Measurements from ENCODE around the gene SFT2D1.
"Not testable (repeated sequence)": the region's sequence is repeated elsewhere in the genome, so short reads cannot be mapped to it uniquely, and the experiment has no call there.

The SFT2D1 gene

GRCh38 chr6:166364456-166364855 is 22.1 kb upstream of the SFT2D1 start:
- DNase-seq (ENCODE audit: low read depth in 2 of 2, low spot score in 1 of 2), result no peak

- DNase-seq (ENCODE audit: low read depth in 2 of 2, low spot score in 1 of 2), result not testable (repeated sequence)
These were observed 20.1 kb upstream of the SFT2D1 start for GRCh38 chr6:166362427-166362826.

- DNase-seq (ENCODE audit: low read depth in 2 of 2, low spot score in 1 of 2), result no peak
These were observed 18.7 kb upstream of the SFT2D1 start for GRCh38 chr6:166361077-166361429.

GRCh38 chr6:166360243-166361076 is 18.1 kb upstream of the SFT2D1 start:
- no peak for DNase-seq (ENCODE audit: low read depth in 2 of 2, low spot score in 1 of 2)

- no peak for DNase-seq (ENCODE audit: low read depth in 2 of 2, low spot score in 1 of 2)
These were observed 13.2 kb upstream of the SFT2D1 start for GRCh38 chr6:166355552-166355951.

GRCh38 chr6:166354965-166355364 is 12.6 kb upstream of the SFT2D1 start:
- no peak for DNase-seq (ENCODE audit: low read depth in 2 of 2, low spot score in 1 of 2)

- no peak for DNase-seq (ENCODE audit: low read depth in 2 of 2, low spot score in 1 of 2)
These were observed 11.8 kb upstream of the SFT2D1 start for GRCh38 chr6:166354143-166354542.

GRCh38 chr6:166353507-166353906 is 11.2 kb upstream of the SFT2D1 start:
- DNase-seq (ENCODE audit: low read depth in 2 of 2, low spot score in 1 of 2), result no peak

GRCh38 chr6:166352923-166353322 is 10.6 kb upstream of the SFT2D1 start:
- DNase-seq (ENCODE audit: low read depth in 2 of 2, low spot score in 1 of 2), result no peak

- DNase-seq (ENCODE audit: low read depth in 2 of 2, low spot score in 1 of 2), result no peak
These were observed 9.5 kb upstream of the SFT2D1 start for GRCh38 chr6:166351715-166352285.

GRCh38 chr6:166348305-166348949 is 6.1 kb upstream of the SFT2D1 start:
- no peak for DNase-seq (ENCODE audit: low read depth in 2 of 2, low spot score in 1 of 2)

- no peak for DNase-seq (ENCODE audit: low read depth in 2 of 2, low spot score in 1 of 2)
These were observed 4.6 kb upstream of the SFT2D1 start for GRCh38 chr6:166346965-166347364.

- DNase-seq (ENCODE audit: low read depth in 2 of 2, low spot score in 1 of 2), result no peak
These were observed 4.1 kb upstream of the SFT2D1 start for GRCh38 chr6:166346449-166346848.

- DNase-seq (ENCODE audit: low read depth in 2 of 2, low spot score in 1 of 2), result not testable (repeated sequence)
These were observed 3.3 kb upstream of the SFT2D1 start for GRCh38 chr6:166345672-166346071.

GRCh38 chr6:166344921-166345320 is 2.6 kb upstream of the SFT2D1 start:
- DNase-seq (ENCODE audit: low read depth in 2 of 2, low spot score in 1 of 2), result not testable (repeated sequence)

- DNase-seq (ENCODE audit: low read depth in 2 of 2, low spot score in 1 of 2), result no peak
These were observed 1.9 kb upstream of the SFT2D1 start for GRCh38 chr6:166344240-166344639.

- no peak for DNase-seq (ENCODE audit: low read depth in 2 of 2, low spot score in 1 of 2)
These were observed 774 bp upstream of the SFT2D1 start for GRCh38 chr6:166343150-166343487.

- DNase-seq (ENCODE audit: low read depth in 2 of 2, low spot score in 1 of 2), result no peak
These were observed 382 bp downstream of the SFT2D1 start for GRCh38 chr6:166341977-166342348.

- no peak for DNase-seq (ENCODE audit: low read depth in 2 of 2, low spot score in 1 of 2)
These were observed 881 bp downstream of the SFT2D1 start for GRCh38 chr6:166341464-166341863.

- no peak for DNase-seq (ENCODE audit: low read depth in 2 of 2, low spot score in 1 of 2)
These were observed 3.5 kb downstream of the SFT2D1 start for GRCh38 chr6:166338854-166339253.

GRCh38 chr6:166336847-166337246 is 5.5 kb downstream of the SFT2D1 start:
- DNase-seq (ENCODE audit: low read depth in 2 of 2, low spot score in 1 of 2), result no peak
